ENCODE results near the gene BTG1.
"Not testable (repeated sequence)": the region's sequence is repeated elsewhere in the genome, so short reads cannot be mapped to it uniquely, and the experiment has no call there.

Gene BTG1

DNA sequence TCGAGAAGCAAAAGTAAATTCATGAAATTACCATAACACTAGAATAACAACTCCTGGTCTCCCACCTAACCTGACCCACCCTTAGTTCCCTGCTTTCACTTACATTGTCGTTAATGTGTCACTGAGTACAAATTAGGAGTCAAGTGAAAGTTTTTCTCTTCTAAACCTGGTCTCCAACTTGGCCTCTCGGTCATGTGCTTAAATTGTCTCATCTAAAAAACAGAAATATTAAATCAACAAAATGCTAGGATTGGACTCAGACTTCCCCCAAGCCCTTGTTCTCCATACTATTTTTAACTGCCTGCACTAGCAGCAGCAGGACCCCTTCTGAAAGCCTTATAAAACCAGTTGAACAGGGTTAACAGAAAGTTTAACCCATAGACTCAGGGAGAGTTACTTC, 1.8 kb upstream of the BTG1 start:
- DNase-seq: no peak

DNA sequence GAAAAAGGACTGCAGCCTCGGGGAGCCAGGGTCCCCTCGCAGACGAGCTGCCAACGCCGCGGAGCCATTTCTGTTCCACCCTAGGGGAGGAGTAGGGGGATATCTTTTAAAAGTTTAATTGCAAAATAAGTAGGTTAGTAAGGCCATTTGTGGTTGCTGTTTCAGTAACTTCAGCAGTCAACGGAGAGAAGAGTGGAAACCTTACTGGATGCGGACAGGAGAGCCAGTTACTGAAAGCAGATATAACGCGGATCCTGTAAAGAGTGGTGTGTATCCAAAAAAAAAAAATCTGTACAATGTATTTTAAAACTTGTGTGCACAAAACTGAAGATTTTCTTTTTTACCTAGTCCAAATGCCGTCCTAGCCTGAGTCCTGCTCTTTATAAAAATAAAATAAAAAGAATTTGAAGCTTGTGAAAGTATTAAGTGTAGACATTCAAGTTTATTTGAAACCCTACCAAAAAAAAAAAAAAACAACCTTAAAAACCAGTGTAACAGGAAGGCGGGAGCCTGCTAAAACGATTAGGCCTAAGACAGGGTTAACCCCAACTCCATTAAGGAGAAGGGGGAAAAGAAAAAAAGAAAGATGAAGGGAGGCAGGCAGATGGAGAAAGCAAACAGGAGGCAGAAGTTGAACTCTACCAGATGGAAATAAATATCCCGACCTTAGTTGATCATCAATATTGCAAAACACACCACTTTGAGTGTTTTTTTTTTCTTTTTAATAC, 1.0 kb upstream of the BTG1 start:
- DNase-seq: no peak

GRCh38 chr12:92145481-92145730, 240 bp downstream of the BTG1 start:
- no peak for DNase-seq

- peak; percentile 19 to 22 for DNase-seq
Observed at GRCh38 chr12:92144631-92145480, 790 bp downstream of the BTG1 start.

GRCh38 chr12:92143686-92144630, 1.7 kb downstream of the BTG1 start:
- peak; percentile 26 to 55 for DNase-seq

- DNase-seq: no peak
Observed at GRCh38 chr12:92143258-92143657, 2.4 kb downstream of the BTG1 start.

GRCh38 chr12:92142251-92142926, 3.3 kb downstream of the BTG1 start:
- DNase-seq: peak in 1 of 2 experiments; percentile 13

DNA sequence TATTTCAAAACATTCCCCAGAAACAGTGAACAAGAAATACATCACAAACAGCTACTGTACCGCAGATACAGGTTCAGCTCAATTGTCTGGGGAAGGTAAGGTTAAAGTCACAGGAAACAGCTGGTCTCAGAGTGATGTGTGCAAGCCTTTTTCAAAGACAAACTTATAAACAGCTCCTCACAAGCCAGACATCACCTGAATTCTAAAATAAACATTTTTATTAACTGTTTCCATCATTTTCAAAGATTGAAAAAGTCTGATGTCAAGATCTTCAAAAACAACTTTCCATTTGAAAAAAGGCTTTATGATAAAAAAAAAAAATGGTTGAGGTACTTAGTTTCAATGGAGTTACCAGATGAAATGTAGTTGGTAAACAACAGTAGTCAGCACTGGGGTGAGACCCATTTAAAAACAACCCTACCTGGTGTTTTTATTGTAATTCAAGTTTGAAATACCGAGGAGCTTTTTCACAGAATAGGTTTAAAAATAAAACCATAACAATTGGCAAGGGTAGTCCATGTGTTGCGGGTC, 4.0 kb downstream of the BTG1 start:
- no peak for DNase-seq

- no peak for DNase-seq
Observed at GRCh38 chr12:92140896-92141536, 4.6 kb downstream of the BTG1 start.

- no peak for DNase-seq
Observed at GRCh38 chr12:92140156-92140555, 5.5 kb downstream of the BTG1 start.

DNA sequence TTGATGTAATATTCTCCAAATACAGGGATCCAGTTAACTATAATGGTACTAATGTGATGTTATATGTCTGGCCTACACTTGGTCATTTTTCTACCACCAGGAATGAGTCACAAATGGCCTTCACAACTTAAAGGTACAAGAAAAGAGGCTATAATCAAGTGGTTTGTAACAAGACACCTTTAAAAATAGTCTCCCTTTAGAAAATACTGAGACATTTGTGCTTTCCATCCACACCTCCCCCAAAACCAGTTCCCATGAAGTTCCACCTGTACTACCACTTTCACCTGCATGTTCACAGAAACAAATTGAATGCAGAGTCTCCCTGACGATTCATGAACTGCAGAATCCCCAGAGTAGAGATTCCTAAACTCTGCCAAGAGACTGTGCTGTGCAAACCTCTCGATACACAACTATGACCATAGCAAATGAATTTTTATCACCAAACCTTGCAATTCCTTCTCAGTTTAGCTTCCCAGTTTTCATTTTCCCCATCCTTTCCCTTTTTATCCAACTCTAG, 6.0 kb downstream of the BTG1 start:
- DNase-seq: no peak

DNA sequence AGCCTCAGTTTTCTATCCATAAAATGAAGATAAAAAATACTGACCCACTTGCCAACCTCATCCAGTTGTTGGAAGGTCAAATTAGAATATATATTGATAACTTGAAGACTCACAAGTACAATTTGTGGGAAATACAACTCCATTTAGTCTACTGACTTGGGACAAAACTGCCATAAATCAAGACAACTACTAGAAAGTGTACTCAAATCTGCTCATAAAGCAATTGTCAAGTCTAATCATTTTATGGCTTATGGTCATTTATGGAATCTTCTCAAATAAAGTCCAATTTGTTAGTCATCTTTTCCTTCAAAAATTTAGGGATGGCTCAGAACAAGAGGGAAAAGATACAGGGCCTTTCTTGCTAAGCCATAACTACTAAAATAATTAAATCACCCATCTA, 7.0 kb downstream of the BTG1 start:
- DNase-seq: no peak

GRCh38 chr12:92138144-92138543, 7.5 kb downstream of the BTG1 start:
- DNase-seq: no peak

- no peak for DNase-seq
Observed at GRCh38 chr12:92136965-92137721, 8.5 kb downstream of the BTG1 start.

GRCh38 chr12:92136026-92136730, 9.5 kb downstream of the BTG1 start:
- no peak for DNase-seq

DNA sequence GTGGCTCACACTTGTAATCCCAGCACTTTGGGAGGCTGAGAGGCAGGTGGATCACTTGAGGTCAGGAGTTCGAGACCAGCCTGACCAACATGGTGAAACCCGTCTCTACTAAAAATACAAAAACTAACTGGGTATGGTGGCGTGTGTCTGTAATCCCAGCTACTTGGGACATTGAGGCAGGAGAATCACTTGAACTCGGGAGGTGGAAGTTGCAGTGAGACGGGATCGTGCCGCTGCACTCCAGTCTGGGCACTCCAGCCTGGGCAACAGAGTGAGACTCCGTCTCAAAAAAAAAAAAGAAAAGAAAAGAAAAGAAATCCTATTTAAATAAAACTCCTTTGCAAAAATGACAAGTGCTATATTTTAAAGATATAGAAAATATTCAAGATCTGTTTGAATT, 10.1 kb downstream of the BTG1 start:
- DNase-seq: not testable (repeated sequence)

DNA sequence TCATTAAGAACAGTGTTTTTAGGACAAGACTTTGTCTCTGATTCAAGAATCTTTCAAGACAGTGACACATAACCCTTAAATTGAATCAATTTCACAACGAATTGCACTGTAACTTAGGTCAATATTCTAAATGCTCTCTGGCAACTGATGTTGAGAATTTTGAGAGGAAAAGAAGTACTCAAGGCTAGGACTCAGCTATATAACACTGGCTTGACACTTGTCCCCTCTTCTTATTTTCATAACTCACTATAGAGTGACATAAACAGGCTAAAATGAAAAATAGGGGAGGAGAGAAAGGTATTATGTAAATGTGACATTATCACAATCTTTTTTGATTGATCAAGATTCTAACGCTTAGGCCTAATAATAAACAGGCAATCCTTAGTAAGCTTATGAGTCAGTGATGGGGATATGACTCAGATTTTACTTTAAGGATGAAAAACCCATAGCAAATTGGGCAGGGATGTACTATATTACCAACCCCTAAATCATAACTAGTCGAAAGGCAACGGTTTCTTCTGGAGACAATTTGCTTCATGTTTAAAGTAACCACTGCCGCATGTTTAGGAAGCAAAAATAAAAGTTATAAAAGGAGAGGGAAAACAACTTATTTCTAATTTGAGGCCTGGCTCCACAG, 10.9 kb downstream of the BTG1 start:
- no peak for DNase-seq

DNA sequence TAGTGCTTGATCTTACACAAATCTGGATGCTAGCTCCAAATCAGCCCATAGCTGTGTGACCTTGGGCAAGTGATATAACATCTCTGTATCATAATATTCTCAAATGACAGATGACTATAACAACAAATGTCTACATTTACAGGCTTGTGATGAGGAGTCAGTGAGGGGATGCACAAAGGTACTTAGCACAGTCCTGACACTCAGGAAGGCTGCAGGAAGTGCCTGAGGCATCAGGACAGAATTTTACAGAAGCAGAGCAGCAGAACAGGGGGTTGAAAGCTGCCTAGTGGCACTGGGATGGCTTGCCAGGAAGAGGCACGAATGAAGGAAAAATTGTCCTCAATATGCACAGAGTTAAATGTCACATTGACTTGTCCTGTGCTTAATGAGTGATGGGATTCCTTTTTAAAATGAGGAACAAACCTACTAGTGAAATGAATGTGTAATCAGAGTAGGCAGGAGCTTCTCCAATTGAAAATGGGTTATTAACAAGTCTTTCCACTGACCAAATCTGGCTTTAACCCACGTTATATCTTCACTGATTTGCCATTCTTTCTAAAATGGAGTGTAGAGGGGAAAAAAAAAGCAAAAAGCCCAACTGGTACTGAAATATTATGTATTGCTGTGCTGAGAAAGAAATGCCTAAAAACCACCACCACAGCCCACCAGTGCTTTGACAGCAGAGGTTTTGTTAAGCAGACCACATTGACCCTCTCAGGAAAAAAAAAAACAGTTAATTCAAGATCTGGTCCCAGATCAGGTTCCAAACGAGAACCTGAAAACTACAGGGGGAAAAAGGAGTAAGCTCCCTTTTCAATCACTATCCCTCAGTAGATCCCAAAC, 11.6 kb downstream of the BTG1 start:
- DNase-seq: no peak

DNA sequence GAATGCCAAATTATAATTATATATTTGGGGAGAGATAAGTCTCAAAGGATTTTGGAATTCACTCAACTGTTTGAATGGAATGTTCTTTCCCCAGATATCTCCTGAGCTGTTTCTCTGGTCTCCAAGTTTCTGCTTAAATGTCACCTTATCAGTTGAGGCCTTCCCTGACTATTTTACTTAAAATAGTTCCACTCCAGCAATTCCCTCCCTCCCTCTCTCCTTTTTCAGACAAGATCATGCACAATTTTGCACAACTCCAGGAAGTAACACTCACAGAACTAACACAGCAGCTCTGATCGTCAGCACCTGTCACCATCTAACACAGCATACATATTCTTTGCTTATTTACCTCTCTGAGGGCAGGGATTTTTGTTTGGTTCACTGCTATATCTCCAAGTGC, 12.5 kb downstream of the BTG1 start:
- no peak for DNase-seq
